GOT3 (cell line): Measurements from ENCODE around the gene COG6.

Source experiments
- DNase-seq: peaks from one replicate; lab custom pipeline; 2025; ENCODE audit warnings: mixed read lengths; lab: John Stamatoyannopoulos, UW

COG6 gene

DNA sequence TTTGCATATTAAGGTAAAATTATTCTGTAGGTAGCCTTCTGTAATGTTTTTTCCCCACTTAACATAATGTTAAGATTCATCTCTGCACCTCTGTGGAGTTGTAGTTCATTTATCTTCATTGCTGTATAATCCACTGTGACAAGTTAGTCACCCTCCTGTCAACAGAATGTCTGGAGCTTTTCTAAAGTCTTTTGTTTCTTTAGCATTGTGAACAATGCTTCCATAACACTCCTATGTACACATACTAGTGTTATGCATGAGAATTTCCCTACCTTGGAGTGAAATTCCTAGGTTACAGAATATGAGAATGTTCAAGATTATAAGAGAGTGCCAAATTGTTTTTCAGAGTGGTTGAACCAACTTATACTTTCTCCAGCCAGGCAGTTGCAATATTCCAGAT, 113.5 kb downstream of the COG6 start:
- no peak for DNase-seq

DNA sequence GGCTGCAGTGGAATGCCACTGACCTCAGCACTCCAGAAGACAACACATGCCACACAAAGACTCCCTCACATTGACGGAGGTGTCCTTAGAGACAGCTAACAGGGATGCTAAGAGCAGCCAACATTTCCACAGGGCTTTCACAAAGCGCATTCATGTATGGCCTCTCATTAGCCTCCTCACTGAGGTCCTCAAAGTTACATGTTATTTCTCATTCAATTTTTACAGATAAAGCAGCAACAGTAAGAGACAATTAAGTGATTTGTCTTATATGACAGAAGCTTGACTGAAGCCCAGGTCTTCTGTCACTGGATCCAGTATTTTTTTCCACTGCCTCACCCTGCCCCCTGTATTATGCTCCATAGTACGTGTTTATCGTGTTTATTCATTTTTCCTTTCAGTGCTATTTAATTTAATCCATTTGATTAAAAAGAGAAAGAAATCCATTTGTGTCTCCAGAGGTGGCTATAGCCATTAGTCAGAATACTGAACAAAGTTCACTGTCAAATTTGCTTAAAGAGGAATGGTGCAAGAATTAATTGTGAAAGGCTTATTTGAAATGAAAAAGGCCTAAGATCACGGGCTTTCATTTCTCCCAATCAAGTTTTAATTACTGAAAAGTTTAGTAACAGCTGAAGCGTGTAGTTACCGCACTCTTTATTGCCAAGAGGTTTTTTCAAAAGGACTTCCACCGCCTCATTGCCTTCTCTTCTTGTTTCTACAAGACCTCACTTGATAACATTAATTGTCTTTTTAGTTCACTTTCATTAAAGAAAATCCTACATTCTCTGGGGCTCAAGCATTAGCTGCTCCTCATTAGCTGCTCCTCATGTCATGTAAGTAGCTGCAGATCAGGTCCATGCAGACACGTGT, 115.0 kb downstream of the COG6 start:
- DNase-seq, result no peak

DNA sequence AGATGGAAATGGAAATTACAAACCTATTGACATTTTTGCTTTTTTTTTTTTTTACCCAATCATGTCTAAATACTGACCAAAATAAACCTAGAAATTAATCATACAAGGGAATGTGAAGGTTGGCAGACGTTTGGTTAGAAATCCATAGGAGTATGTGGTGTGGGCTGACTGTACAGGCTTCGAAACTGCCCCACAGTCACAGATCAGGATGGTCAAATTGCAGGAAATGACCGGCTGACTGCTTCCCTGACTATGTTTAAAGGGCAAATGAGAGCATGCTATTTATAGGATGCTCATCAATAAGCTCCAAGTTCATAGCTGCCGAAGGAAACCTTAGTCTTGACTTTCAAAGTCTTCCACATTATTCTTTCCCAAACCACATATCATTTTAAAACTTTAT, 118.4 kb downstream of the COG6 start:
- no peak for DNase-seq

DNA sequence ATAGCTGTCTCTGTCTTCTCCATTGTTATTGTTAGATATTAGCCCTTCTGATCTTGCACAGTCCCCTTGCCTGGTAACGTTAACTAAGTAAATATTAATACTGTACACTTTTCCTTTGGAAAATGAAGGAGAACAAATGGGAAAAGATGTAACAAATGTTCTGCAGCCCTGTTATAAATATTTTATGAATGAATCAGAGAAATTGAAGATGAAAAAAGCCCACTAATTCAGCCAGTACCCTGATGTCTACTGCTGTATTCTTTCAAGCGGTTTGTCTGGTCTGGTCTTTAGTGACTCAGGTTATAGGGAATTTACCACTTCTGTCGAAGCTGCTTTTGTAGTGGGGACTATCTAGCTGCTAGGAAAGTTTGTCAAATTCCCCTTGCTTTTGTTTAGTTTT, 121.0 kb downstream of the COG6 start:
- no peak for DNase-seq

DNA sequence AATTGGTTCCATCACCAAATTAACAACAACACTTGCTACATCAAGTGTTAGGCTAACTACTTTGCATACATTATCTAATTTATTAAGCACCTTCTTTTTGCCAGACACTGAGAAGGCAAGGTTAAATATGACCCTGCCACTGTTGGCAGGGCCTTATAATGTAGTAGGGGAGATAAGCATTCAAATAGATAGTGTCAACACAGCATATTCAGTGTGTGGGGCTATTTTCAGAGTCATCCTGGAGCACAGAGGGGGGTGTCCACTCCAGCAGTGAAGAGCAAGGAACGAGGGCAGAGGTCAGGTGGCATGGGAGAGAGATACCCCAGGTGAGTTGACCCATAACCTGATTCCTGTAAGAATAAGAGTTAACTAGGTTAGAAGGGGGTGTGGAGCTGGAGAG, 121.6 kb downstream of the COG6 start:
- DNase-seq, result no peak

DNA sequence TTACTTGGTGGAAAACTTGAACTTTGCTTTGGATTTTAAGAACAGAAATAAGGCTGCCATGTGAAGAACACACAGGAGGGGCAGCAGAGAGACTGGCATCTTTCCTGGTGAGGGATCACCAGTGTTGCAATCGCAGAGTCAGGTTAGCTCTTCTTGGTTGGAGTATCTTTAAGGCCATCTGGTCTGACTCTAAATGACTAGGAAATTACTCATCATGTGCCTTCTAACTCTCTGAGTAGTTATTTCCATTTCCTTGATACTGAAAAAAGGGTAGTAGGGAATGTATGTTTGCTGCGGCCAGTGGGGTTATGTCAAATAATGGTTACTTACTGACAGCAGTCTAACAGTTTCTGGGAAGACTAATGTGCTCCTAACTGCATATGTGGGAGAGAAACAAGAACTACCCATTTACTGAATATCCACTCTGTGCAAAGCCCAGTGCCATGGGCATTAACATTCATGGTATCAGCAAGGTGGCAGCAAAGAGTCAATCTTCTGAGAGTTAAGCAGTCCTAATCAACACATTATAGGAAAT, 122.1 kb downstream of the COG6 start:
- no peak for DNase-seq

DNA sequence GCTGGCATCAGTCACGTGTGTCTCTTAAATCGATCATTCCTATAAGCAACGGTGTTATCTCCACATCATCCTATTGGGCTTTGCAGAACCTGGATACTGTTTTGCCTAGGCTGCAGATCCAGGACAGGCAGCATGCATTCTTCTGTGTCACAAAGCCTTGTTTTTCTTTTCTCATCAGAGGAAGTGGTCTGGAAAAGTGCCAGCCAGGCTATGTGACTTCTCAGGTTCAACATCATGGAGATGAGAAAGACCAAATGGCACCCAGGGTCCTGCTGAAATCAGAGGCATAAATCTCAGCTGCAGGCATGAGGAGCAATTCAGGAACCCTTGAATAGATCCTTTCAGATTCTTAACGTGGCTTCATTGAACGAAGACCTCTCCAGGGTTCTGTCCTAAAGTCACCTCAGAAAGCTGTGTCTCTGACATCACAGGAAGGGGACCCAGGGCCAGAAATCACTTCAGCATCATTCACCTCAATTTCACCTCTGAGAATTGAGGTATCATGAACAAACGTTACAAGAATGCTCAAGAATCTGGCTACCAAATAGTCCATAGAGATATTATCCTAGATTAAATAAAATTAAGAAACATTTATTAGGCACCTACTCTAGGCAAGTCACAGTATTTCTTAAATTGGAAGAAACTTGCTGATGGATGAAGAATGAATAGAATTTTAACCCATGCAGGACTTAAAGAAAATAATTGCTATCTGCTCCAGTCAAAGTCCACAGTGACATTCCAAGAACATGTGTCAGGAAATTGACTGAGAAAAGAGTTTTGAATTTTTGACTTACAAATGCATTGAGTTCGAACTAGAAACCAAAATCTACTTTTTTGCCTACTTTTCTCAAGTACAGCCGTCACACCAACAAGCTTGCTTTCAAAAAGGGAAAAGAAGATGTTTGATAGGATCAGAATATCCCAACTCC, 124.1 kb downstream of the COG6 start:
- no peak for DNase-seq

DNA sequence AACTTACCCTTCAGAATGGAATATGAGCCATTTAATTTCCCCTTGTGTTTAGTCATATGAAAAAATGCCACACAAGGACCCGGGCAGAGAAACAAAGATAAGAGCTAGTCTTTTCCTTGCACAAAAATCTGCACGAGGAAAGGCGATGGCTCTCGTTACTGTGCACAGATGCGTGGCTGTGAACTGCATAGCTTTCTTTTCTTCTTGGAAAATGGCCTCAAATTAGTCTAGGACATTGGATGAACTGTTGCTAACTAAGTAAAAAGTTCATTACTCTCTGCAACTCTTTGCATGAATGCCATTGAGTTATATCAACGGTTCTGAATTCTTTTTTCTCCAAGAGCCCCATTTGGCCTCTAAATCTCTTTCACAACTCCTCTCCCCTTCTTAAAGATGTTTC, 125.2 kb downstream of the COG6 start:
- no peak for DNase-seq

DNA sequence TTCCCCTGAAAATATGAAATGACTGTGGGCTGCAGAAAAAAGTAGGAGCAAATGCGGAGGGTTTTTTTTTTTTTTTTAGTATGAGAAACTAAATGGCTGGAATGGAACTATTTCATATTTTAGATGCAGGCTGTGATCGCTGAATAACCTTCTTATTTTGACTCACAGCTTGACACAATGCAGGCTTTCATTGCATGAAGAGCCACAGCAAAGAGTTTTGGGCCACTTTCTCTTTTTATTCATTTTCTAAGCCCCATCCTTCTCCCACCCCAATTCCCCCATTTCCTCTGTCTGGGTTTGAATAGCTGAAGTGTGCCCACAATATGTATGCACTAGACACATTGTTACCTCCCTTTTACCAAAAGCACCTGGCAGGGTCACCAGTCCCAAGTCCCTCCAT, 125.9 kb downstream of the COG6 start:
- no peak for DNase-seq

DNA sequence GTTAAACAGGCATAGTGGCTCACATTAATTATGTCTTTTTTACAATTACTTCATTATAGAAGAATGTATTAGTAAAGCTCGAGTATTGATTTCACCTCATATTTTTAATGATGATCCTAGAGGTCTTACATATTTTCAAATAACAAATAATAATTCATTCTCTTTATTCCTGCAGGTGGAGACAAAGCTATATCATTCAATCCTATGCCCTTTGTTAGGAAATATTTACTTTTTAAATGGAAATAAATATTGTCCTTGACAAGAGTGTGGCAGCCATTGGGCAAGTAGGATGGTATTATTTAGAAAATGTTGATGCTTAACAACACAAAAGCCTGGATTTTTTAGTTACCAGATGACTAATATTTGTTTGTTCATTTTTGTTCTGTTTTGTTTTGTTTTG, 127.6 kb downstream of the COG6 start:
- no peak for DNase-seq

DNA sequence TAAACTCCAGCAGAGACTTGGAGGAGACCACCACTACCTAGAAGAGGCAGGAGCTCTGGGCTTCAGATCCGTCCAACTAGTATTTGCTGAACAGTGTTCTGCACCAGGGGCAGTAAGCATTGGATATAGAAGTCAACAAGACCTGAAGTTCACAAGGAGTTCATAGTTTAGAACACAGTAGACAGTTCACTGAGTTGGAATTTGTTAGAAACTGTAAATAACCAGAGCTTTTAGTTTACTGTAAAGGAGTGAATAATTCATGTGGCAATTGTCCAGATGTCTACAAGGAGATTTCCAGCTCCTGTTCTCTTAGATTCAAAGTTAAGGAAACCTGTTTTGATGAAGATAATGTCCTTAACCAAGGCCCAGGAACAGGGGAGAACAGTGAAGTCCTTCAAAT, 128.9 kb downstream of the COG6 start:
- no peak for DNase-seq

DNA sequence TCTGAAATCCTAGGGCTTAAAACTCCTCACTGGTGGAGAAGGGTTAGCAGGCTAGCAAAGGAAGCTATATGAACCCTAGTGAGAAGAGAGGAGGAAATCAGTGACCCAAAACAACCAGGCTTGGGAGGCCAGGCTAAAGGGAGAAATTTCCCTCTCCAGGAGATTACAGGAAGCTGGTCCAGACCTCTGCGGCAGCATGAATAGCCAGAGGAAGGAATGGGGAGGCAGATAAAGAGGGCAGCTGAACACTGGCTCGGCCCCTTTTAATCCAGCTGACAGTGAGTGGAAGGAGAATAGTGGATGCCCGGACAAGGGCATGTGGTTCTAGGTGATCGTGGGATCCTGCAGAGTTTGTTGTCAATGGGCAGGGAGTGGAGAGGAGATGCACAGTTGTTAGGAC, 130.6 kb downstream of the COG6 start:
- DNase-seq, result no peak

DNA sequence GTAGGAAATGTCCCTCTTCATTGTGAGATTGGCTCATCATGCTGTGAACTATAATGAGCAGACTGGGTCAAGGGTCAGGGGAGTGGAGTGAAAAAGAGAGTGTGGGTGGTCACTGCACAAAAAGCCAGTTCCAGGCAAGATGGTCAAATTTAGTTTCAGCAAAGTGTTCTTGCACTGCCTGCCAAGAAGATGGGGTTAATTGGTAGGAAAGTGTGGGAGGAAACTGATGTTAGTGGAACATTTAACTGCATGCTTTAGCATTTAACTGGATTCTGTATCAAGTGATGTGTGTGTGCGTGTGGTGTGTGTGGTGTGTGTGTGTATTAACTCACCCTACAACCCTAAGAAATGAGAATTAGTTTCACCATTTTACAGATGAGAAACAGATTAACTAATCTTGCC, 131.6 kb downstream of the COG6 start:
- DNase-seq, result no peak

DNA sequence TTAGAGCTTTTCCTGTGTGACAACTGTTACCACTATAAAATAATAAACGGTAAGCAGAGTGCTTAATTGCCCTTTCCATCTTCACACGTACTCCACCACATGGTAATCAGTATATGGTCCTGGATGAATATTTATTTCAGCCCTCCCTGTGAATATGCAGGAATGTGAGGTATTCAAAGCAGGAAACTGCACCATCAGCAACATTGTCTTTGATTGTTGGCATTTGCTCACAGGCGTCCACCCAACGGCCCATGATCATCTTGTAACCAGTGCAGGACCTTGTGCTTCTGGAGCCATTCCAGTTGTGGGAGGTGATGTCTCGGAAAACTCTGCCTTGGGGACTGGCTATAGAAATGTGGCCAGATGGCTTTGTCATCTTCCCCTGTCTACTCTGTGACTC, 132.6 kb downstream of the COG6 start:
- DNase-seq, result no peak

DNA sequence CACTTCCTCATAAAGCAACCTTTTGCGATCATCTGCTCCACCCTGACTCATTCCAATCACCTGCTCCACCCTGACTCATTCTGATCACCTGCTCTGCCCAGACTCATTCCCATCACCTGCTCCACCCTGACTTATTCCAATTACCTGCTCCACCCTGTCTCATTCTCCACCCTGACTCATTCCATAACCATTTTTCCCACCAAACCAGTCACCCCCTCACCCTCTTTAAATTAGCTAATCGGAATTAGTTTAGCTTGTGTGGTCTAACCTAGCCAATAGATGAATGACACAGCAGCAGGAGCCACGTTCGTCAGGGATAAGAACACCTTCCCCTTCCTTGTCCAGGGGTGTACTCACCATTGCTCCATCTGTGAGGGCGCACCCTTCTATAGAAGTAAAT, 134.0 kb downstream of the COG6 start:
- no peak for DNase-seq
